ENCODE results near the gene SNAPC4. TPM values are rescaled to one million over a fixed set of nuclear protein-coding genes. Genes with fewer than 3 reads are reported as not detected.
A peak's percentile ranks its signal among the peaks of the same experiment; 100 is the strongest.

The SNAPC4 gene
- total and polyA plus RNA-seq, 9 of the 15 experiments (the other 6 are each of a cell fraction or from before 2014, with no cell fraction given), result 0.21 to 21.8 (median 8.8) TPM

GRCh38 chr9:136409557-136410455, 9.8 kb upstream of the SNAPC4 start (continued):
- no peak for TF ChIP-seq HBP1 (CRISPR knock-in tag; IDR thresholded peaks at IDR 0.05)
- no peak for TF ChIP-seq MEF2A (IDR thresholded peaks at IDR 0.05; ENCODE audit: control insufficient read depth, low read depth, low read length)
- TF ChIP-seq ZNF316 (IDR thresholded peaks at IDR 0.05), result no peak
- TF ChIP-seq MYC (IDR thresholded peaks at IDR 0.05; ENCODE audit: low read depth, low read length), result peak; percentile 71
- TF ChIP-seq MYC (CRISPR knock-in tag; IDR thresholded peaks at IDR 0.05; ENCODE audit: borderline replicate concordance, low read depth), result peak; percentile 30; the same call in 1 of the 2 replicates
- TF ChIP-seq CHD1 (IDR thresholded peaks at IDR 0.05; ENCODE audit: low read length), result peak; percentile 39
- TF ChIP-seq ZNF740 (CRISPR knock-in tag; IDR thresholded peaks at IDR 0.05), result no peak
- no peak for TF ChIP-seq ZNF740 (tag; IDR thresholded peaks at IDR 0.05)
- TF ChIP-seq E2F1 (CRISPR knock-in tag; IDR thresholded peaks at IDR 0.05), result 0 out of 2 replicates have a peak, but pooled peaks have one; percentile 54
- no peak for TF ChIP-seq SNRNP70 (optimal IDR thresholded peaks at IDR 0.05; ENCODE audit: low read depth, low read length)
- no peak for TF ChIP-seq SFPQ (IDR thresholded peaks at IDR 0.05; ENCODE audit: low read depth, low read length)
- no peak for TF ChIP-seq PML (IDR thresholded peaks at IDR 0.05; ENCODE audit: low read length)
- no peak for TF ChIP-seq GATAD2A (IDR thresholded peaks at IDR 0.05)
- no peak for TF ChIP-seq RFX7 (CRISPR knock-in tag; IDR thresholded peaks at IDR 0.05)
- 0 out of 2 replicates have a peak, but pooled peaks have one; percentile 38 for TF ChIP-seq ZNF124 (CRISPR knock-in tag; IDR thresholded peaks at IDR 0.05)
- TF ChIP-seq HDAC6 (IDR thresholded peaks at IDR 0.05; ENCODE audit: low read depth, low read length), result no peak
- no peak for TF ChIP-seq ETS2 (tag; IDR thresholded peaks at IDR 0.05; ENCODE audit: borderline replicate concordance, poor library complexity, severe bottlenecking)
- TF ChIP-seq NFYB (IDR thresholded peaks at IDR 0.05; ENCODE audit: extremely low read depth, insufficient read length), result no peak
- no peak for TF ChIP-seq ZNF695 (CRISPR knock-in tag; IDR thresholded peaks at IDR 0.05)
- TF ChIP-seq ZNF146 (CRISPR knock-in tag; IDR thresholded peaks at IDR 0.05; ENCODE audit: unreplicated experiment), result peak; percentile 10
- no peak for TF ChIP-seq JUN (IDR thresholded peaks at IDR 0.05; ENCODE audit: borderline replicate concordance, low read depth, low read length)
- no peak for TF ChIP-seq JUN (CRISPR knock-in tag; IDR thresholded peaks at IDR 0.05; ENCODE audit: borderline replicate concordance)
- TF ChIP-seq HSF4 (CRISPR knock-in tag; IDR thresholded peaks at IDR 0.05; ENCODE audit: borderline replicate concordance), result no peak
- TF ChIP-seq HDGF (IDR thresholded peaks at IDR 0.05), result no peak
